GM12878 (cell line): ENCODE measurements around the gene ITSN1. TPM values are rescaled to one million over a fixed set of nuclear protein-coding genes. Genes with fewer than 3 reads are reported as not detected.

Experiments
- ATAC-seq: fragments of 200-7000 bp; cut with Tn5 transposase; 3 replicates; pipeline ENCODE4 v1.9.1; 2020; ENCODE audit warnings: mild to moderate bottlenecking, moderate library complexity
- BruUV-seq: library from RNA; stranded (reverse); fragments of 400-500 nt; replicated peaks from 2 replicates; lab custom pipeline; 2021; lab: Mats Ljungman, UMichigan
- CTCF ChIA-PET: fragments of 300-600 bp; sonication (Branson Sonifier 250); formaldehyde crosslinking; extraction: SDS; loops from one replicate; lab custom pipeline; 2021; ENCODE audit warnings: inconsistent platforms; lab: Yijun Ruan, JAX
- POLR2A ChIA-PET: fragments of 350-600 bp; formaldehyde crosslinking; extraction: SDS; loops from one replicate; lab custom pipeline; 2021; ENCODE audit warnings: inconsistent platforms; lab: Charles Lee
- RAD21 ChIA-PET: fragments of 300-600 bp; sonication (Branson Sonifier 250); formaldehyde crosslinking; loops from one replicate; lab custom pipeline; 2023; ENCODE audit warnings: antibody characterized with exemption; ENCODE audit not compliant: unreplicated experiment; lab: Charles Lee
- SMC1A ChIA-PET: fragments of 300-600 bp; sonication (Branson Sonifier 250); formaldehyde crosslinking; loops from one replicate; lab custom pipeline; 2023; ENCODE audit not compliant: unreplicated experiment, uncharacterized antibody; lab: Charles Lee
- DNase-seq: peaks from one replicate; pipeline ENCODE4 v3.0.0-alpha.2; 2011; ENCODE audit warnings: low read depth, low spot score
- FAIRE-seq: peaks from 3 replicates; lab custom pipeline; 2011; peaks lifted over from hg19 to GRCh38; lab: Jason Lieb, UNC
- H2AFZ ChIP-seq: 2 replicates; pipeline ENCODE4 v1.6.0; 2011; ENCODE audit warnings: low read depth, low read length, control low read depth; ENCODE audit not compliant: control insufficient read depth
- H3K27ac ChIP-seq: 2 replicates; pipeline ENCODE4 v1.5.1; 2011; ENCODE audit warnings: control low read depth; ENCODE audit not compliant: control insufficient read depth, insufficient read depth
- H3K27me3 ChIP-seq, 2 experiments: replicated peaks in 1 of 2; 2 replicates each; pipeline versions ENCODE4 v1.6.0 to v1.6.1; 2011; ENCODE audit warnings: low read length in 1 of 2; ENCODE audit not compliant: control insufficient read depth in 2 of 2, insufficient read depth in 2 of 2
- H3K36me3 ChIP-seq, 2 experiments: 2 replicates each; pipeline ENCODE4 v1.5.1; 2011; ENCODE audit warnings: low read length in 1 of 2; ENCODE audit not compliant: control insufficient read depth in 2 of 2, insufficient read depth in 2 of 2
- H3K4me1 ChIP-seq: 2 replicates; pipeline ENCODE4 v1.6.1; 2011; ENCODE audit warnings: mild to moderate bottlenecking, low read length, moderate library complexity, mixed read lengths; ENCODE audit not compliant: control insufficient read depth, insufficient read depth
- H3K4me2 ChIP-seq: 2 replicates; pipeline ENCODE4 v1.6.0; 2011; ENCODE audit warnings: control low read depth; ENCODE audit not compliant: control insufficient read depth, insufficient read depth
- H3K4me3 ChIP-seq: fragments of 200-600 bp; sonication (generic); 2 replicates; pipeline ENCODE4 v1.5.1; 2016
- H3K79me2 ChIP-seq: 2 replicates; pipeline ENCODE4 v1.6.0; 2011; ENCODE audit warnings: low read length; ENCODE audit not compliant: control insufficient read depth, insufficient read depth
- H3K9ac ChIP-seq: 2 replicates; pipeline ENCODE4 v1.8.0; 2011; ENCODE audit warnings: low read length, control low read depth, mixed read lengths; ENCODE audit not compliant: control insufficient read depth, insufficient read depth
- H3K9me3 ChIP-seq: replicated peaks from 3 replicates; pipeline ENCODE4 v1.5.1; 2011; ENCODE audit warnings: mild to moderate bottlenecking, low read length; ENCODE audit not compliant: control insufficient read depth, insufficient read depth
- H4K20me1 ChIP-seq: 2 replicates; pipeline ENCODE4 v1.6.0; 2011; ENCODE audit not compliant: control insufficient read depth, insufficient read depth
- BRCA1 ChIP-seq: IDR thresholded peaks from 2 replicates; pipeline ENCODE4 v1.6.1; 2011; ENCODE audit warnings: low read depth, low read length, improper control_type of control experiment
- CEBPZ ChIP-seq: fragments of 150-350 bp; IDR thresholded peaks from 2 replicates; pipeline ENCODE4 v1.6.1; 2016; ENCODE audit warnings: low read depth, low read length
- CUX1 ChIP-seq: IDR thresholded peaks from 2 replicates; pipeline ENCODE4 v1.6.1; 2012; ENCODE audit warnings: improper control_type of control experiment, low read depth, low read length; ENCODE audit not compliant: insufficient replicate concordance
- E2F4 ChIP-seq: IDR thresholded peaks from 2 replicates; pipeline ENCODE4 v1.6.1; 2012; ENCODE audit warnings: low read depth, low read length, improper control_type of control experiment
- HCFC1 ChIP-seq: fragments of 150-350 bp; IDR thresholded peaks from 2 replicates; pipeline ENCODE4 v1.6.1; 2014; ENCODE audit warnings: low read length
- PBX3 ChIP-seq: IDR thresholded peaks from 2 replicates; pipeline ENCODE4 v1.6.1; 2011; ENCODE audit warnings: mild to moderate bottlenecking, low read depth, low read length, moderate library complexity; ENCODE audit not compliant: insufficient replicate concordance
- ZBTB4 ChIP-seq: fragments of 450-650 bp; formaldehyde crosslinking; IDR thresholded peaks from 2 replicates; pipeline ENCODE4 v1.4.0; 2022; ENCODE audit warnings: mild to moderate bottlenecking, moderate library complexity
- WGBS: methylation state at CpG from one replicate; pipeline ENCODE4 v1.1.6; 2016; ENCODE audit warnings: low lambda C conversion rate; ENCODE audit not compliant: insufficient replicate concordance, insufficient coverage; ENCODE audit errors: missing lambda C conversion rate; 5-methylcytosine and 5-hydroxymethylcytosine counted together
- in situ Hi-C: fragments of 300-500 bp; cut with MboI; formaldehyde crosslinking; loops from 9 replicates; pipeline ENCODE4 v1.14.3; 2018; ENCODE audit warnings: mixed read lengths
- intact Hi-C: fragments of 100-400 bp; cut with micrococcal nuclease; formaldehyde crosslinking; loops from one replicate; pipeline ENCODE4 v1.14.2; 2022; ENCODE audit not compliant: unreplicated experiment
- polyA plus RNA-seq, 11 experiments: library from polyadenylated mRNA; depleted of rRNA in 4 of 11; unstranded in 6 of 11; stranded (reverse) in 5 of 11; fragments of >200 nt; fragmentation: Nextera tagmentation in 4 of 11; fragmentation: Illumina TruSeq in 1 of 11; extraction: Ambion mirVana in 4 of 11; extraction: Trizol in 1 of 11; gene quantifications; 1 replicate in 1 of 11; 2 replicates in 10 of 11; pipeline versions ENCODE4 v1.2.1 to v1.2.3, GENCODE V29; 2011 to 2016; ENCODE audit warnings: inconsistent platforms in 2 of 11, missing spikeins in 2 of 11, low read depth in 1 of 11
- total RNA-seq, 4 experiments: library from RNA; depleted of rRNA in 3 of 4; stranded (reverse); fragments of >200 nt in 3 of 4; fragmentation: Illumina TruSeq in 1 of 4; extraction: Trizol in 1 of 4; gene quantifications; 2 replicates each; pipeline versions ENCODE4 v1.2.1 to v1.2.3, GENCODE V29; 2013 to 2021

Gene ITSN1
- total and polyA plus RNA-seq, 10 of the 15 experiments (the other 5 are each of a cell fraction or from before 2014, with no cell fraction given) = 0.89 to 10.6 (median 4.8) TPM

GRCh38 chr21:33734818-33735217 is 92.5 kb downstream of the ITSN1 start:
- no peaks in the 10 kb centered on the region for H3K36me3 ChIP-seq
- no peaks in the 10 kb centered on the region for H3K9me3 ChIP-seq
- H3K27me3 ChIP-seq = no peaks in the 10 kb centered on the region
- ATAC-seq = no peak
- POLR2A ChIA-PET = no interaction called here
- CTCF ChIA-PET = interaction anchor here (1.1 to 1.5 kb wide), 2 partner anchors 10 to 14 kb away, joined by 4 to 5 read pairs; no protein-coding TSS in a partner anchor
- SMC1A ChIA-PET = interaction anchor here (0.6 kb wide), 1 partner anchor 37 kb away, joined by 4 read pairs; no protein-coding TSS in a partner anchor
- no peak overlapping the region for H3K4me2 ChIP-seq
- H2AFZ ChIP-seq = no peak overlapping the region
- no peak overlapping the region for H3K27ac ChIP-seq
- no peak overlapping the region for H3K9ac ChIP-seq
- no peaks in the 10 kb centered on the region for H4K20me1 ChIP-seq
- RAD21 ChIA-PET = no interaction called here
- intact Hi-C loops (no loop called here), in situ Hi-C loops (no loop called here)
- FAIRE-seq = no peak
- H3K4me1 ChIP-seq = no peaks in the 10 kb centered on the region
- no peak for DNase-seq
- WGBS = 10% methylated on average over 2 of the region's 2 CpGs
- H3K4me3 ChIP-seq = no peak overlapping the region
- no TSS peak for BruUV-seq
- H3K79me2 ChIP-seq = no peaks in the 10 kb centered on the region
- no peak for TF ChIP-seq CUX1
- TF ChIP-seq CEBPZ = no peak
- no peak for TF ChIP-seq ZBTB4
- TF ChIP-seq E2F4 = no peak
- TF ChIP-seq HCFC1 = no peak
- TF ChIP-seq PBX3 = no peak
- no peak for TF ChIP-seq BRCA1
